NOMO-1 treated with dmso at 0.1 percent for 144 hours (cell line): ENCODE measurements around the gene IFITM10.

Experiments used
- DNase-seq: peaks from one replicate; lab custom pipeline; 2025; ENCODE audit not compliant: unreplicated experiment; lab: John Stamatoyannopoulos, UW

IFITM10 gene

DNA sequence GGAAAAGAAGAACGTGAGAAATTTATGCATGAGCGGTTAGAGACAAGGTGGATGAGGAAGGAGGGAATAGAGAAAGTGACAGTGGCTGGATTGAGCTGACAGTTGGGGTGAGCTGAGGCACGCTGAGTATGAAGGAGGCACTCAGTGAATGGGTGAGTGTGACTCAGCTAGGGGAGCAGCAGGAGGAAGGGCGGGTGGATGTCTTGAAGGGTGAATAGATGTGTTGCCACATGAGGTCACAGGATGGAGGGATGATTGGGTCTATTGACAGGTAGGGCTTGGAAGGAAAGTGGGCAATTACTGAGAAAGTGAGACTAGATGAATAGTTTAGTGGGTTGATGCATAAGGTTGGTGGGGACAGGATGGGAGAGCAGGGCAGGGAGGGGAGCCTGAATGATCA lies 8.0 kb downstream of the IFITM10 start:
- no peak for DNase-seq

DNA sequence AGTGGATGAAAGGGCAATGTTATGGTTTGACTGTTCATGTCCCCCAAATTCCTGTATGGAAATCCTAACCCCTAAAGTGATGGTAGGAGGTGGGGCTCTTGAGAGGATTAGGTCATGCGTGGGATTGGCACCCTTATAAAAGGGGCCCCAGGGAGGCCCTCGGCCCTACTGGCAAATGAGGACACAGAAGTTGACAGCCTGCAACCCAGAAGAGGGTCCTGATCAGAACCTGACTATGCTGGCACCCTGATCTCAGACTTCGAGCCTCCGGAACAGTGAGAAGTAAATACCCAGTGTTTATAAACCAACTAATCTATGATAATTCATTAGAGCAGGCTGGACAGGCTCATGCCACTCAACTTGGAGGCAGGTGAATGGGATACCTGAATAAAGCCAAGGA lies 8.7 kb downstream of the IFITM10 start:
- no peak for DNase-seq

DNA sequence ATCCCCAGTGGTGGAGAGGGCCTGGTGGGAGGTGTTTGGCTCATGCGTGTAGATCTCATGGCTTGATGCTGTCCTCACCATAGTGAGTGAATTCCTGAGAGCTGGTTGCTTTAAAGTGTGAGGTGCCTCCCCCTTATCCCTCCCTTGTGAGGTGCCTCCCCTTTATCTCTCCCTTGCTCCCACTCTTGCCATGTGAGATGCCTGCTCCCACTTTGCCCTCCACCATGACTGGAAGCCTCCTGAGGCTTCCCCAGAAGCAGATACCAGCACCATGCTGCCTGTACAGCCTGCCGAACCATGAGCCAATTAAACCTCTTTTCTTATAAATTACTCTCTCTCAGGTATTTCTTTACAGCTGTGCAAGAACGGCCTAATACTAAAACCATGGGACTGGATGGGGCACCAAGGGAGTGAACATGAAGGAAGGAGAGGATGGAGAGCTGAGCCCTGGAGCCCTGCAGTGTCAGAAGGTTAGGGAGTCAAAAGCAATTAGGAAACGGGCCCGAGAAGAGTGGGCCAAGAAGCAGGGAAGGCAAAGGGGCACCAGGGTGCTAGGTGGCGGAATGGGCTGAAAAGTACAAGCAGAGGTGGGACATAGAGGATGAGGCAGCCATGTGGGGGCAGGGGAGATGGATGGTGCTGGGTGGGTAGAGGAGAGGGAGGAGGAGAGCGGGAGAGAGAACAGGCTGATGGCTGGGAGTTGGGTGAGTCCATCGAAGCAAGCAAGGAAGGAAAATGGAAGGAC lies 9.4 kb downstream of the IFITM10 start:
- DNase-seq, result no peak

DNA sequence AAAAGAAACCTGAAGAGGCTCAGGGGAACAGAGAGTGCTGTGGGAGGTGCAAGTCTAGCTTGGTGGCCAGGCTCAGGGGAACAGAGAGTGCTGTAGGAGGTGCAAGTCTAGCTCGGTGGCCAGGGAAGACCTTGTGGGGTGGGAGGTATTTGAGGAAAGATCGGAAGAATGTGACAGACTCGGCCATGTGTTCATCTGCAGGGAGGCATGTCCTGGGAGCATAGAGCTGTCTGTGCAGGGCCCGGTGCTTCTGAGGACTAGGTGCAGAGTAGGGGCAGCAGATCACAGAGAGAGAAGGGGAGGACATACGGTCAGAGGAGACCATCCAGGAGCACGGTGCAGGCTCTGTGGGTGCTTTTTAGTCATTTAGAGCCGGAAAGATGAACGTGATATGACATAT lies 10.8 kb downstream of the IFITM10 start:
- DNase-seq, result no peak

DNA sequence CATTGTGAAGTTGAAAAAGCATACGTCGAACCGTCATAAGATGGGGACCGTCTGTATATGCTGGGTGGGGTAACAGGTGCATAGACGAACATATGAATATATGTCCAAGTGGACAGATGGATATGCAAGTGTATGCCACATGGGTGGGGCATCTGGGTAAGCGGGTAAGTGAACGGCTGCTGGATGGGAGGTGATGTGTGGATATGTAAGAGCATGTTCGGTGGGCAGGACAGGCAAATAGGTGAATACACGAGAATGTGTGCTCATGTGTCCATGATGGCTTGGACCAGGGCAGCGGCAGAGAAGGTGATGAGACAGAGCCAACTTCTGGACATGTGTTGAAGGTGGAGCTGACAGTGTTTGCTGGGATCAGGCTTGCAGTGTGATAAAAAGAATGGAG lies 12.0 kb downstream of the IFITM10 start:
- DNase-seq, result no peak

DNA sequence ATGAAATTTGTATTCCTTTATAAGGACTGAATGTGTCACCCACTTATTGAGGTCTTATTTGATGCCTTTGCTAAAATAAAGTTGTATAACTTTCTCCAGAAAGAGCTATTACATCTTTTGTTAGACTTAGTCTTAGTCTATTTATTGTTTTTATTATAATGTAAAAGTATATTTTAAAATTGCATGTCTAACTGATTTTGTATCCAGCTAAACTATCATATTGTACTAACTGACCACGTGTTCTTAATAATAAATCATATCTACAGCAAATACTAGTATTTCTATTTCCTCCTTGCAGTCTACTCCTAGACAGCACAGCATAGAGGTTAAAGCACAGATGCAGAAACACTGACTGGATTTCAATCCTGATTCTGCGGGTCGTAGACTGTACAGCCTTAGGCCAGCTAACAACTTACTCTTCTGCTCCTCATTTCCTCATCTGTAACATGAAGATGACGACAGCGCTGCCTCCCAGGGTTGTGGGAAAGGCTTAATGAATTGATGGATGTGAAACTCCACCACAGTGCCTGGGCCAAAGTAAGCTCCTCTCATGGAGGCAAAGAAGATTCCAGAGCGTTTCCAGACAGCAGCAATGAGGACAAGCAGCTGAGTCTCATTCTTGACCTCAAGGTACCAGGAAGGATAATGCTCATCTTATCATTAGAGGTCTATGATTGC lies 13.2 kb downstream of the IFITM10 start:
- DNase-seq, result no peak

DNA sequence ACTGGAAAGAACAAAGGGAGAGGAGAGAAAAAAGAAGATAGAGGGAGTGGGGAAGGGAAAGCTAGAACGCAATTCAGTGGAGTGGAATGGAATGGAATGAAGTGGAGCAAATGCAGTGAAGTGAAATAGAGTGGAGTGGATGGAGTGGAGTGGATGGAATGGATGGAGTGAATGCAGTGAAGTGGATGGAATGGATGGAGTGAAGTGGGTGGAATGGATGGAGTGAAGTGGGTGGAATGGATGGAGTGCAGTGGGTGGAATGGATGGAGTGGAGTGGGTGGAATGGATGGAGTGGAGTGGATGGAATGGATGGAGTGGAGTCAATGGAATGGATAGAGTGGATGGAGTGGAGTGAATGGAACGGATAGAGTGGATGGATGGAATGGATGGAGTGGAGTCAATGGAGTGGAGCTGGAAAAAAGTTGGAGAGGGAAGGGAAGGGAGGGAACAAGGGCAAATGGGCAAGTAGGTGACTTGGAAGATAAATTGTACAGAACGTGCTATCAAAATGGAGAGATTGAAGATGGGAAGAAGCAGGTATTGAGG lies 13.9 kb downstream of the IFITM10 start:
- DNase-seq, result no peak

DNA sequence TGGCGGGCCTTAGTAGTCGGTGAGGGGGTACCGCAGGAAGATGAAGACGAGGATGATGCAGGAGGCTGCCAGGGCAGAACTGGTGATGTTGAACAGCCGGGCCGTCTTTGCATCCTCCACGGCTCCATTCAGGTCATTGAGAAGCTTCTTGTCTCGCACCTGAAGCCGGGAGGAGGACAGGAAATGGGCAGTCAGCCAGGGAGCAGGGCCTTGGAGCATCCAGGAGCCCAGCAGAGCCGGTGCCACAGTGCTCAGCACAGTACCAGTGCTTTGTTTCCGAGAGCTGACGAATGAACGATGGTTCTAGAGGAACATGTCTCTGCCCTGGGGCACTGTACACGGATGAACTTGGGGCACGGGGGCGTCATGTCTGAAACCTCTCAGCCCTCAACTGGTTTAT lies 15.1 kb downstream of the IFITM10 start:
- no peak for DNase-seq

DNA sequence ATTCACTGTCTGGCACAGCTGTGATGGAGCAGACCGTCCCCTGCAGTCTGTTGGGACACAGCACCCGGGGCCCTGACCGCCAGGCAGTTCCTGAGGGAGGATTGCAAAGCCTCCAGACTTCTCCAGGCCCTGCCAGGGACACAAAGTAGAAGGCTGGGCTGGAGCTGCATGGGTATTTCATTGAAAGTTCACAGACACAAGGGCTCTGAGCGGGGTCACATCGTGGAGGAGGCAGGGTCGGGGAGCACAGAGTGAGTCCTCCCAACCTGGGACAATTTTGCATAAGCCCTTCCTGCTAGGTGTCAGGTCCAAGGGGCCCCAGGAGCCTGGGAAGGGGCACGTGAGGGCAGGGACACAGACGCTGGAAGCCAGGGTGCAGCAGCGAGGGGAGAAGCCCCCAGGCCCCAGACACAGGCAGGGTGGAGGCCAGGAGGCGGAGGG lies 15.7 kb downstream of the IFITM10 start:
- DNase-seq, result no peak

DNA sequence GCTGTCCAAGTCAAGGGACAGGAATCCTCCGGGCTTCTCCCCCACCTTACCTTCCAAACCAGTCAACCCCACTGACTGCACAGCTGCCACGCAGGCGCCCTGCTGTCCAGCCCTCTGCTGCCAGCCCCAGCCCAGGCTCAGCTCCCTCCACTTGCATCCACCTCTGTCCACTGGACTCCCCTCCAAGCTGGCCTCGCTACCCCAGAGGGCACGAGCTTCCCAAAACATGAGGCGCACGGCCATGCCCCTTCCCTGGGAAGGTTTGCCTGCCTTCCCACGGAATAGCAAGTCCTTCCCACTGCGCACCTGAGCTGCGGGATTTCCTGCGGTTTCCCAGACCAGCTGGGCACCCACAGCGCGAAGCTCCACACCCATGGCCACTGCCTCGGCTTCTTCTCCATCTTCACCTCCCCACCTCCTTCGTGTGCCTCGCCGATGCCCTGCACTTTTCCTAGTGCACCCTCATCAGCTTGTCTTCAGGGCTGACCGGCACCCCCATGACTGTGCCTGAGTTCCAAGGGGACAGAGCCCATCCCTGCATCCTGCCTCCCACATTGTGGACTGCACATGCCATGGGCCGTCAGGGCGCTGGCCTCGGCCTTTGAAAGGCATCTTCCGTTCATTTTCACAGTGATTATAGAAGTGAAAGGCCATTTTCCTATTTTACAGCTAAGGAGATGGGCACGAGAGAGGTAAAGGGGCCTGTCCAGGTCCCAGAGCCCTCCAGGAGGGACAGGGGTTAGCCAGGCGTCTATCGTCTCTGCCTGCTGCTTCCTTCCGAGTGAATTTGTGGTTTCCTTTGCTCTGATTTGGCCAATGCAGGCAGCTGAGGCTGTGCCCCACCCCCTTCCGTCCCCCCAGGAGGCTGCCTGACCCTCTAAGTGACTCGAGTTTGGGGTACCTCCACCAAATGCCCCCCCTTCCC lies 16.4 kb downstream of the IFITM10 start:
- no peak for DNase-seq

DNA sequence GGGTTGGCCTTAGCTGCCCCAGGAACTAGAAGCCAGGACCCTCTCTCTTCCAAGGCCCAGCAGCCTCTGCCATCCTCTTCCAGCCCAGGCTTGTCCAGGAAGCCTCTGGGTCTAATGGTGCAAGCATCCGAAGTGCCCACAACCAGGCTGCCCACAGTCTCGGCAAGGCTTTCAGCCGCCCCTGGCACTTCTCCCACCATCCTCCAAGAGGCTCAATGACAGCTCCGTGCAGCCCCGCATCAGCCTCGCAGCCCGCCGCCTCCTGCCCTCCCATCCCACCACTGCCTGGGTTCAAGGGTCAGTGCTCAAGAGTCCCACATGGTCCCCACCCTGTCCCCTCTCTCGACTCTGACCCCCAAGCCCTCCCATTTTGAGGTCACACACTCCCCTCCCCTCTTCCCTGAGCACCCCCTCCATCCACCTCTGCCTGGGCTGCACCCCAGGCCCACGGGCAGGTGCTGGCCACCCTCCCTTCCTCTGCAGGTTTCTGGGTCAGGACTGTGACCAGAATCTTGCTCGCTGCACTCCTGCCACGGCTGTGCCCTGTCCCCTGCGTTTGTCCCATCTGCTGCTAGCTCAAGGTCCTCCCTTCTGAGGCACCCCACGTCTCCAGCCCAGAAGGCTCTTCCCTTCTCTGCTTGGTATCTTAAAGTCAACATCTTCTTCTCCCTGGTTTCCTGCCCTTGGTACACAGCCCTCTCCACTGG lies 17.2 kb downstream of the IFITM10 start:
- no peak for DNase-seq

DNA sequence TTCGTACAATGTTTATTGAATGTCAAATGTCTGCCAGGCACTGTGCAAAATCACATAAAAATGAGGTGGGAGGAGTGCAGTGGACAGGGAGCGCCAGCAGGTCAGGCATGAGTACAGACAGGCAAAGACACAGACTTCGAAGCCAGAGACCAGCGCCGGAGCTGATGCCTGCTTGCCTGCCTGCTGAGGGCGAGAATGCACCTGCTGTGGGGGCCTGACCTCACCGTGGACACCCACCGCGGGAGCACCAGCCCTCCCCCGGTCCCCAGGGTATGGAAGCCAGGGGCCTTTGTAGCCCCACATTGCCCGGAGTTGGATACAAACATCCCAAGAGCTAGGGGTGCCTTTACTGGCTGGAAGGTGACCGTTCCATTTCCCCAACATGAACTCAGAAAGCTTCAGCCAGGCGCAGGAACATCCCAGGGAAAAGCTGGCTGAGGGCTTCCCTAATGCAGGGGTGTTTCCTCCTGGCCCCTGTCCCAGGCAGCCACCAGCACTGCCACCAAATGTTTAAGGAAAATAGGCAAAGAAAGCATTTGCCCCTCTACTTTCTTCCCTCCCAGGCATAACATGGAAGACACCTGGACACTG lies 17.9 kb downstream of the IFITM10 start:
- no peak for DNase-seq

DNA sequence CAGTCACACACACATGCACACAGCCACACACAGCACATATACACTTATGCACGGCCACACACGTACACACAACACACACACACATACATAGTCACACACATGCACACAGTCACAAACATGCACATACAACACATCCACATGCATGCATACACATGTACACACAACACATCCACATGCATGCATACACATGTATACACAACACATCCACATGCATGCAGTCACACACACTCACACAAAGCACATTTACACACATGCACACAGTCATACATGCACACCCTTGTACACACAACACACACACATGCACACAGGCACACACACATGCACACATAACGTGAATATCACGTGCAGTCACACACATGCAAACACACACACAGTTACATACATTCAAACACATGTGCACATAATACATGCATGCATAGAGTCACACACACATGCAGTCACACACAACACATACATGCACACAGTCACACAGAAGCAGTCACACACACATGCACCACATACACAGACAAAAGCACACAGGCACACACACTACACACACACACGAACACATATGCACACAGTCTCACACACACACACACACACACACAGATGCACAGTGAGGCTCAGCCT lies 18.8 kb downstream of the IFITM10 start:
- no peak for DNase-seq

DNA sequence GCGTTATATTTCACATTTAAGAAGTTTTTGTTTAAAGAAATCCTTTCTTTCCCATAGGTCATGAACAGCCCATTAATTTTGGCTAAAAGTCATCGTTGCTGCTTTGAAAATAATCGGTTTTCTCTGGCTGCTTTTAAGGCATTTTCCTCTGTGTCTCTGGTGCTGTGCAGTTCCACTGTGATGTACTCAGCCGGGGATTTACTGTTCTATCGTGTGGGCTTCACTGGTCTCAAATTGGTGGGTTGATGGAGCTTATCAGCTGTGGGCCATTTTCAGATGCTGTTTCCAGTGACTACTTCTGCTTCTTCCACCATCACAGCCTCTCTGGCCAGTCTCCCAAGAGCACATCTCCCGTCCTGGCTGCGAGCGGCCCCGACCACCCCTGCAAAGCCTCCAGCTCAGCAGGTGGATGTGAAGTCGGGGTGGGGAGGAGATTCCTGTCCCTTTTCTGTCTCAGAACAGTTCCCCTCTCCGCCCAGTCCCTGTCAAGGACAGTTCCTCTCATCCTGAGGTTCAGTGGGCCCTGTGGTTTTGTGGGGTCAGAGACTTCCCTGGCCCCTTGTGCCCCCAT lies 20.3 kb downstream of the IFITM10 start:
- DNase-seq, result no peak

DNA sequence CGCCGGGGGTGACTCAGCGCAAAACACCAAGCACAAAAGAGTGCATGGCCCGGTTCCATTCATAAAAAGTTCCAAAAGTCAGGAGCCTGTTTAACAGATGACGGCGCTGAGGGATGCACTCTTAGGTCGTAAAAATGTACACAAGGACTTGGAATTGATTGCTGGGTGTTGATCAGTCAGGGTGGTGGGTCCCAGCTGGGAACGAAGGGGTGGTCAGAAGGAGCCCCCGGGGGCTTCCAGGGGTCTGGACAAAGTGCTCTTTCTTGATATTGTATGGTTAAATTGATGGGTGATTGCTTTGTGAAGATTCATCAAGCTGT lies 20.7 kb downstream of the IFITM10 start:
- DNase-seq, result no peak

DNA sequence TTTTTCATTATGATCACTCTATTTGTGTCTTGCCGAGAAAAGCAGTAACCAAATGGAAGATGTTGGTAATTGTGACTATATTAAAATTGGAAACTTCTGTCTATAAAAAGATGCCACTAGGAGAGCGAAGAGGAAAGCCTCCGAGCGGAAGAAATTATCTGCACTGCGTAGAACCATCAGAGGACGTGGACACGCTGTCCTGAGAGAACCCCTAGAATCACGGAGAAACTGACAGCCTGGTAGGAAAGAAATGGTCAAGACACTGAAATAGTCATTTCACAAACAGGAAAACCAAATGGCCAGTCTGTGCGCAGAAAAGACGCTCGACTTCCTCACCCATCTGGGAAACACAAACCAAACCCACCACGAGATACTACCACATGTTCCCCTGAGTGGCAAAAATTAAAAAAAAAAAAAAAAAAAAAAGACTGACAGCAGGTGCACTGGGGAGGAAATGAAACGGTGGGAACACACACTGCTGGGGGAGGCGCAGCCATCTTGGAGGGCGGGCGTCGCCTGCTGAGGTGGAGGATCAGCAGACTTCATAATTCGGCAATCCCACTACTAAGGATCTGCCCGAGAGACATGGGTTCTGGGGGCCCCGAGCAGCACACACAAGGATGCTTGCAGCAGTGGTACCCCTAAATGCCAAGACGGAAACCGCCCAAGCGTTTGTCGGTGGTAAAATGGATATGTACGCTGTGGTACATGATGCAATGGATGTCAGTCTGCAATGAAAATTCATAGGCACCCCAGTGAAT lies 21.3 kb downstream of the IFITM10 start:
- DNase-seq, result no peak

DNA sequence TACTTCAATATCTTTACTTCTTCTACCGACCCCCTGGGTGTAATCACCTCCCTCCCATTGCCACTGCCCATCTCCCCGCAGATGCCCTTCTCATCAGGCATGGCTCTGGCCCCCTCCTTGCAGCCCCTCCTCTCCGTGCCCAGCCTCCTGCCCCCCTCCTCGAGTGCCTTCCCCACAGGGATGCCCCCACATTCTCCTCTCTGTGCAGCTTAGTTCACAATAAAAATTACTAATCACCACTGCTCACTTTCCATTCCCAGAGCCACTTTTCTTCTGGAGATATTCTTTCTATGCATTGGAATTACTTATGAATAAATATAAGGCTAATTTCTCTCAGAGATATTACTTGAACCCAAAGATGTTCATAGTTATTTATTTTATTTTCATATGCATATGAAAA lies 22.1 kb downstream of the IFITM10 start:
- no peak for DNase-seq

DNA sequence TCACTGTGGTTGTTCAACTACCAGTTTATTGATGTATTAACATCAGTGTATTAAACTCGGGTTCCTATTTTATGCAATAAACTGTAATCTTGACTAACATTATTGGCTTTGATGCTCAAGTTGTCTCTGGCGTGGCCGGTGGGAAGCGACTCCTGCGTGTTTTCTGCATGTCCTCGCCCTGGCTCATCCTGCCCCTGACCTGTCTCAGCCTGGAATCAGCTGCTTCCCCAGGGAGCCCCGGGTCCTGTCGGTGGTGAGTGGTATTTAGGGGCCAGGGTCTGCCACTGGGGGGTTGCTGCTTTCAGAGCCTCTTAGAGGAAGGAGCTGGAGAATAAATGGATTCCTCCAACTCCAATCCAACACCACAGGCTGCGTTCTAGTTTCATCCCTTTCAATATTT lies 22.5 kb downstream of the IFITM10 start:
- DNase-seq, result no peak

DNA sequence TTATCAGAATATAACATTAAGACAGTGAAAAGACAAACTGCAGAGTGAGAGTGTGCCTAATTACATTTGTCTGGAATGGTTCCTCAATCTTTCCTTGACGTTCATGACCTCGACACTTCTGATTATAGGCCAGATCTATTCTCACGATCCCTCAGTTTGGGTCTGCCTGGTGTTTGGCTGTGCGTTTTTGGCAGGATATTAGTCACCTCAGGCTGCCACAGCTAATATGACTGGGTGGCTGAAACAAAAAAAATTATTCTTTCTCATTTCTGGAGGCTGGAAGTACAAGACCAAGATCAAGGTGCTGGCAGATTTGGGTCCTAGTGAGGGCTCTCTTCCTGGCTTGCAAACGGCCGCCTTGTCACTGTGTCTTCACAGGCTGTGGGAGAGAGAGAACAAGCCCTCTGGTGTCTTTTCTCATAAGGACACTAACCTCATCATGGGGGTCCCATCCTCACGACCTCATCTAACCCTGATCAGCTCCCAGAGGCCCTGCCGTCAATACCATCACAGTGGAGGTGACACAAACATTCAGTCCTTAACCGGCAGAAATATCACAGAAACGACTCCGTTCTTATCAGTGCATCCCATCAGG lies 23.2 kb downstream of the IFITM10 start:
- no peak for DNase-seq
